AG04449 (cell line): ENCODE results near the gene UBE2L6.

Source experiments
- CTCF ChIA-PET: fragments of 350-600 bp; formaldehyde crosslinking; extraction: SDS; loops from one replicate; lab custom pipeline; 2021; ENCODE audit warnings: antibody characterized with exemption; lab: Yijun Ruan, JAX
- POLR2A ChIA-PET: fragments of 400-600, 350-600 bp; formaldehyde crosslinking; extraction: SDS; loops from one replicate; lab custom pipeline; 2020; ENCODE audit warnings: antibody characterized with exemption, inconsistent platforms; lab: Yijun Ruan, JAX
- DNase-seq: peaks from one replicate; pipeline ENCODE4 v3.0.0-alpha.2; 2010; ENCODE audit warnings: low read depth, low spot score
- H3K4me3 ChIP-seq: 2 replicates; pipeline ENCODE4 v1.5.1; 2011; ENCODE audit warnings: low read depth, mild to moderate bottlenecking, control low read depth, low read length
- TF ChIP-seq, protein P1 (sequence below): IDR thresholded peaks from one replicate; pipeline ENCODE4 v1.5.1; 2011; ENCODE audit warnings: mild to moderate bottlenecking, moderate library complexity, low read length, control low read depth, inconsistent platforms; ENCODE audit not compliant: insufficient read depth; ENCODE audit errors: missing control alignments

The UBE2L6 gene

DNA sequence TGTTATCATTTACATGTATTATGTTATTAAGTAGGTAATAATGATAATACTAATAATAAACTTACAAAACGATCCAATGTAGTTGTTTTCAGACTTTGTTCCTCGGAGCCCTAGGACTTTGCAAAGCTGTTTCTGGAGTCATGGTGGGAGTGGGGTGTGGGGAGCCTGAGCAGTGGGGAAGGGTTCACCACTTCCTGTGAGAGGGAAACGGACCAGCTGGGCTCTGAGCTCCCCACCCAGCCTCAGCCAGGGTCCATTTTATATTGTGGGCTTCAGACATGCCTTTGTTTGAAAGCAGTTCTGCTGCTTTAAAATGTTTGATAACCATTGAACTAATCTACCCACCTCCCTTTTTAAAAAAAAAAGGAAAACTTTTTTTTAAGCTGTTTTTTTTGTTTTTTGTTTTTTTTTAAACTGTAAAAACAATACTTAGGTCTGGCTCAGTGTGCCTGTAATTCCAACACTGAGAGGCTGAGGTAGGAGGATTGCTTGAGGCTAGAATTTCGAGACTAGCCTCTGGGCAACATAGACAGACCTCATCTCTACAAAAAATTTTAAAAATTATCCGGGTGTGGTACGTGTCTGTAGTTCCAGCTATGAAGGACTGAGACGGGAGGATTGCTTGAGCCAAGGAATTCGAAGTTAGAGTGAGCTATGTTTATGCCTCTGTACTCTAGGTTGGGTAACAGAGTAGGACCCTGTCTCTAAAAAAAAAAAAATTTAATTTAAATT is 37.0 kb upstream of the UBE2L6 start:
- H3K4me3 ChIP-seq, result no peak overlapping the region
- TF ChIP-seq, protein P1, sequence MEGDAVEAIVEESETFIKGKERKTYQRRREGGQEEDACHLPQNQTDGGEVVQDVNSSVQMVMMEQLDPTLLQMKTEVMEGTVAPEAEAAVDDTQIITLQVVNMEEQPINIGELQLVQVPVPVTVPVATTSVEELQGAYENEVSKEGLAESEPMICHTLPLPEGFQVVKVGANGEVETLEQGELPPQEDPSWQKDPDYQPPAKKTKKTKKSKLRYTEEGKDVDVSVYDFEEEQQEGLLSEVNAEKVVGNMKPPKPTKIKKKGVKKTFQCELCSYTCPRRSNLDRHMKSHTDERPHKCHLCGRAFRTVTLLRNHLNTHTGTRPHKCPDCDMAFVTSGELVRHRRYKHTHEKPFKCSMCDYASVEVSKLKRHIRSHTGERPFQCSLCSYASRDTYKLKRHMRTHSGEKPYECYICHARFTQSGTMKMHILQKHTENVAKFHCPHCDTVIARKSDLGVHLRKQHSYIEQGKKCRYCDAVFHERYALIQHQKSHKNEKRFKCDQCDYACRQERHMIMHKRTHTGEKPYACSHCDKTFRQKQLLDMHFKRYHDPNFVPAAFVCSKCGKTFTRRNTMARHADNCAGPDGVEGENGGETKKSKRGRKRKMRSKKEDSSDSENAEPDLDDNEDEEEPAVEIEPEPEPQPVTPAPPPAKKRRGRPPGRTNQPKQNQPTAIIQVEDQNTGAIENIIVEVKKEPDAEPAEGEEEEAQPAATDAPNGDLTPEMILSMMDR, result no peak
- POLR2A ChIA-PET, result no interaction called here
- CTCF ChIA-PET, result interaction anchor here (0.6 to 2.0 kb wide), 3 partner anchors 32 to 40 kb away, joined by 3 to 6 read pairs (median 3); no protein-coding TSS in a partner anchor
- no peak for DNase-seq

DNA sequence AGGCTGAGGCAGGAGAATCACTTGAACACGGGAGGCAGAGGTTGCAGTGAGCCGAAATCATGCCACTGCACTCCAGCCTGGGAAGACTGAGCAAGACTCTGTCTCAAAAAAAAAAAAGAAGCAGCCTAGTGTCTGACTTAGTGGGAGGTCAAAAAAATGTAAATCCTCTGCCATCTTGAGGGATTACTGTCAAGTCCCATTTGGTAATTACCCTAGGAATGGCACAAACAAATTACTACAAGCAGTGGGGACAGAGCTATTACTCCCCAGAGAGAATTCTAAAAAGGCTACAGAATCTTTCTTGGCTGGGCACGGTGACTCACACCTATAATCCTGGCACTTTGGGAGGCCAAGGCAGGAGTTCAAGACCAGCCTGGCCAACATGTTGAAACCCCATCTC is 33.8 kb upstream of the UBE2L6 start:
- no peak overlapping the region for H3K4me3 ChIP-seq
- no peak for DNase-seq
- TF ChIP-seq, protein P1, result no peak
- CTCF ChIA-PET, result no interaction called here
- POLR2A ChIA-PET, result no interaction called here

DNA sequence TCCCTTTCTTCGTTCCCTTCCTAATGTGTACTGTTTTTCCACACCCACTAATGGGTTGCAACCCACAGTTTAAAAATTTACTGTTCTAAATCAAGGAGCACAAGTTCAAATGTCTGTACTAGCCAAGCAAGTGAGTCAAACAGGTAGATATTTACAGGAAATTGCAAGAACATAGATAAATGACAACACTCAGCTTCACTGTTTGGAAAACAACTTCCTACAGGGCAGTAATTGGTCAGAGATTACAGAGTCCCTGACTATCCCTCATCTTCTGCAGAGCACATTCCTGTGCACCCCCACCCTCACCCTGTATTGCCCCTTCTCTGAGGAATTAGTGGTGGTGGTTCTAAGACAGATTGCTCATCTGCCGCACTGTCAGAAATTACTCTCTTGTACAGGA is 31.9 kb upstream of the UBE2L6 start:
- H3K4me3 ChIP-seq, result no peak overlapping the region
- DNase-seq, result no peak
- POLR2A ChIA-PET, result no interaction called here
- TF ChIP-seq, protein P1, result no peak
- CTCF ChIA-PET, result interaction anchor here (0.5 to 1.5 kb wide), 3 partner anchors 10 to 45 kb away, joined by 3 to 6 read pairs (median 4); partner anchors contain the start of gene UBE2L6

DNA sequence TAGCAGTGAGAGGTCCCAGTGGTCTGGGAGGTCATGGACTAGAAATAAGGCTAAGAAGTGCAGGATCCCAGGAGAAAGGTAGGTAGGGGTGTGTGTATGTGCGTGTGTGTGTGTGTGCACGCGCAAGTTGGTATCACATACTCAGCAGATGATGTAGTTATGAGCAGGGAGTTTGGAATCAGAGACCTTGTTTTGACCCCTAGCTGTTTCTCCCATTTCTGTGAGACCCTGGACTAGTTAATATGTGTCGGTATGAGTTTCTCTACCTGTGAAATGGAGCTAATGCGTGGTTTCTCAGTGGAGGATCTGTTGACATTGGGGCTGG is 31.3 kb upstream of the UBE2L6 start:
- DNase-seq, result no peak
- TF ChIP-seq, protein P1, result no peak
- CTCF ChIA-PET, result interaction anchor here (1.1 to 1.5 kb wide), 2 partner anchors 31 to 46 kb away, joined by 4 to 6 read pairs; partner anchors contain the start of gene UBE2L6
- POLR2A ChIA-PET, result no interaction called here
- peak overlapping the region; percentile 47 for H3K4me3 ChIP-seq

DNA sequence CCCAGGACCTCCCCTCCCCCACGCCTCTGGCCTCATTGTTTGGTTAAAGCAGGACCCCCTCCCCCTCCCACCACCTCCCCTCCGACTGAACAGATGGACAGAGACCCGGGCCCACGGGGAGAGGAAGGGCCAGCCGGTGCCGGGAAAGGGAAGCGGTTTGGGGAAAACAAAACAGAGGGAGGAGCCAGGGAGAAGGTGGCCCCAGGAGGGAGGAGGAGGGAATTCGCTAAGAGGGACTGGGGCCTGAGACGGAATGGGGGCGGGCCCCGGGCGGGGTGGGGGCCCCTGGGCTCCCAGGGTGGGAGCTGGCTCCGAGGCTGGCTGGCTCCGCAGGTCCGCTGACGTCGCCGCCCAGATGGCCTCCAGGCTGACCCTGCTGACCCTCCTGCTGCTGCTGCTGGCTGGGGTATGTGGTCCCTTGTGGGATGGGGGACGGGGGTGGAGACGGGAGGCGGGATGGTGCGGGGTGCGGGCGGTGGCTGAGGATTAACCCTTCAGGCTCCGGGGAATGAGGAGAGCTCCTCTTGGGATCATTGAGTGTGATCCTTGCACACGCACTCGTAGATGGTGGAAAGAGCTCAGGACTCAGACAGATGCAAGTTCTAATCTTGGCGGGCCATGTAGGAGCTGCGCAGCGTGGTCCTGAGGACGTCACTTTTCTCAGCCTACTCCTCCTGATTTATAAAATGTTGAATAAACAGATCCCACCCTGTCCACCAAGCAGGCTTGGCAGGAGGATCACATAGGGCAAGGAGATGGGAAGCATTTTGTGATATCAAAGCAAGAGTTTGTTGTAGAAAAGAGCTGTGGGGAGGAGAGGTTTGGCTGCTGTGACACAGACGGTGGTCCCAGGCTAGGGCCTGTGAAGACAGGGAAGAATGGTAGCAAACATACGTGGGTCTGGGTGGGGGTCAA is 30.7 kb upstream of the UBE2L6 start:
- POLR2A ChIA-PET, result no interaction called here
- CTCF ChIA-PET, result interaction anchor here (0.9 to 1.8 kb wide), 4 partner anchors 30 to 140 kb away, joined by 4 to 6 read pairs (median 4); partner anchors contain the start of gene UBE2L6
- no peak for DNase-seq
- peak overlapping the region; percentile 47 for H3K4me3 ChIP-seq
- TF ChIP-seq, protein P1, result no peak

DNA sequence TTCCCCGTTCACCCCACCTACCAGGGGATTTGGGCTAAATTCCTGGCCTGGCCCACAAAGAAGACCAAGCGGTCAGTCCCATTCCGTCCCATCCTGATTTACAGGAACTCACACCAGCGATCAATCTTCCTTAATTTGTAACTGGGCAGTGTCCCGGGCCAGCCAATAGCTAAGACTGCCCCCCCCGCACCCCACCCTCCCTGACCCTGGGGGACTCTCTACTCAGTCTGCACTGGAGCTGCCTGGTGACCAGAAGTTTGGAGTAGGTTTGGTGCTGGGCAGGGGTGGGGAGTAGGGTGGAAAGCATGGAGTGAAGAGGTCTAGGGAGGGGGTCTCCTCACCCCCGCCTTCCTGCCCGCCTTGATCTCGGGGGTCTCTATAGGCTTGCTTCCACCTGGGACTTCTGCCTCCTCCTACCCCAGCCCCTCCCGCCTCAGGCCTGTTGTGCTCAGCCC is 30.0 kb upstream of the UBE2L6 start, which contains the start of gene SERPING1:
SERPING1 (plus strand) TSS at position 225 of the 455 bp plus-strand sequence. CDS start 586 bp downstream, outside the sequence.
- no peak for DNase-seq
- H3K4me3 ChIP-seq, result peak within 1 kb of the TSS; percentile 47
- TF ChIP-seq, protein P1, result no peak
- ChIA-PET POLR2A (no interaction called here), CTCF (interaction anchor here (0.9 to 1.8 kb wide), 2 partner anchors 44 to 140 kb away, joined by 4 to 5 read pairs; no protein-coding TSS in a partner anchor)
